Subcutaneous abdominal adipose tissue (tissue), 5 donors: ENCODE data around the gene SAXO1.
A peak's percentile ranks its signal among the peaks of the same experiment; 100 is the strongest.

Source experiments
- H3K27ac ChIP-seq: one replicate; pipeline ENCODE4 v1.7.0; 2013; ENCODE audit warnings: low read depth, mild to moderate bottlenecking, inconsistent platforms, low read length, moderate library complexity
- H3K27me3 ChIP-seq, 5 donors: one replicate each; pipeline ENCODE4 v1.7.0; 2013; ENCODE audit warnings: low read length in 5 of 5, inconsistent platforms in 1 of 5; ENCODE audit not compliant: control insufficient read depth in 5 of 5, insufficient read depth in 4 of 5
- H3K36me3 ChIP-seq, 5 donors: one replicate each; pipeline ENCODE4 v1.7.0; 2013; ENCODE audit warnings: low read length in 5 of 5; ENCODE audit not compliant: control insufficient read depth in 5 of 5, insufficient read depth in 5 of 5
- H3K4me1 ChIP-seq, 5 donors: one replicate each; pipeline ENCODE4 v1.7.0; 2013; ENCODE audit warnings: low read length in 5 of 5, mild to moderate bottlenecking in 3 of 5, moderate library complexity in 1 of 5; ENCODE audit not compliant: control insufficient read depth in 5 of 5, insufficient read depth in 5 of 5
- H3K4me3 ChIP-seq, 5 donors: one replicate each; pipeline ENCODE4 v1.7.0; 2013; ENCODE audit warnings: low read length in 5 of 5, low read depth in 1 of 5
- H3K9ac ChIP-seq, 5 donors: one replicate each; pipeline ENCODE4 v1.7.0; 2013; ENCODE audit warnings: low read length in 5 of 5, mild to moderate bottlenecking in 4 of 5, moderate library complexity in 3 of 5
- H3K9me3 ChIP-seq, 5 donors: one replicate each; pipeline ENCODE4 v1.7.0; 2013; ENCODE audit warnings: low read length in 5 of 5; ENCODE audit not compliant: control insufficient read depth in 5 of 5
- donor health status: healthy.
- donor health status: healthy.
- donor health status: healthy.
- donor health status: healthy.
- donor health status: healthy.

Gene SAXO1

DNA sequence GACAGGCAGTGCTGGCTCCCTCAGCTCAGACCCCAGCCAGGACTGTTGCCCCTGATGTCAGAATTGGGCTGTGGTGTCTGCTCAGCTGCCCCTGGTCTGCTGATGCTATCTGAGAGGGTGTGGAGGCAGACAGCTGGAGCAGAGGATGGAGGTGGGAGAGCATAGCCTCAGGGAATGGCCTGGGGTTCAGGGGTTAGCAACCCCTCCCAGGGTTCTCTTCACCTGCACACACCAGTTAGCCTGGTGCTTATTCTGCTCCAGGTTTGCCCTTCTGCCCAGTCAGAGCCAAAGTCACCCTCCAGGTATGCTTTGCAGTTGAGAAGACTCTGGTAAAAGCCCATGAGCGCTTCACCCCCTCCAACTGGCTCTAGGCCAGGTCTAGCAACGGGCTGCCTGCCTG, 109.8 kb downstream of the SAXO1 start:
- H3K27me3 ChIP-seq, result no peaks in the 10 kb centered on the region
- H3K4me1 ChIP-seq, result peaks cover 2 to 26% (median 17%) of the 10 kb centered on the region in 5 donors
- H3K9ac ChIP-seq, result no peak overlapping the region
- H3K27ac ChIP-seq, result no peak overlapping the region
- H3K4me3 ChIP-seq, result no peak overlapping the region
- H3K36me3 ChIP-seq, result no peaks in the 10 kb centered on the region
- H3K9me3 ChIP-seq, result no peaks in the 10 kb centered on the region

DNA sequence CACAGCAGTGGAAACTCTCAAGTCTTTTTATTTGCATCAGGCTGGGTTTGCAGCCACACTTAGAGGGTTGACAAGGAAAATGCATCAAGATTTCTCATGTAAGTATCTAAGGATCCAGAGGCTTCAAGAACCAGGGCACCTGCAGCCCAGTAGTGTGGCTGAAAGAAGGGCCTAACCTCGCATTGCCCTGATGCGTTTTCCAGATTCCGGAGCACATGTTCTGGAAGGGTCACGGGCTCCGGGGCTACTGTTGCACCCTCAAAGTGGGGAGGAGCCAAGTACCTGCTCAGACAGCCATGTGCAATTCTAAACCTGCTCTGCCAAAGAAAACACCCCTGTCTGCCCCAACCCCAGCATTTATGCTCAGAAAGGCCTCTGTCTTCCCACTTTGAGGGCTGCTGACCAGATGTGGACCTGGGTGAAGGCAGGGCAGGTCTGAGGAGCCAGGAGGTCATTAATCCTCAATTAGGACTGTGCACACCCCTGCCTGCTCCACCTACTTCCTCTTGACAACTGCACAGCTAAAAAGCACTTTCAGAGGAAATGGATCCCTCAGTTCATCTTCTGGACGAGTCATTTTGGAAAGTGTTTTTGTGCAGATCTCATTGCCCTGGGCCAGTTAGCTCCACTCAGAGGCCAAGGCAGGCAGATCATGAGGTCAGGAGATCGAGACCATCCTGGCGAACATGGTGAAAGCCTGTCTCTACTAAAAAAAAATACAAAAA, 110.7 kb downstream of the SAXO1 start:
- Histone ChIP-seq H3K27ac (no peak overlapping the region), H3K4me3 (no peak overlapping the region), H3K27me3 (no peaks in the 10 kb centered on the region), H3K9me3 (no peaks in the 10 kb centered on the region), H3K9ac (peak overlapping the region in 1 of 5 donors; percentile 17), H3K36me3 (no peaks in the 10 kb centered on the region), H3K4me1 (peaks cover 2 to 26% (median 17%) of the 10 kb centered on the region in 5 donors)

DNA sequence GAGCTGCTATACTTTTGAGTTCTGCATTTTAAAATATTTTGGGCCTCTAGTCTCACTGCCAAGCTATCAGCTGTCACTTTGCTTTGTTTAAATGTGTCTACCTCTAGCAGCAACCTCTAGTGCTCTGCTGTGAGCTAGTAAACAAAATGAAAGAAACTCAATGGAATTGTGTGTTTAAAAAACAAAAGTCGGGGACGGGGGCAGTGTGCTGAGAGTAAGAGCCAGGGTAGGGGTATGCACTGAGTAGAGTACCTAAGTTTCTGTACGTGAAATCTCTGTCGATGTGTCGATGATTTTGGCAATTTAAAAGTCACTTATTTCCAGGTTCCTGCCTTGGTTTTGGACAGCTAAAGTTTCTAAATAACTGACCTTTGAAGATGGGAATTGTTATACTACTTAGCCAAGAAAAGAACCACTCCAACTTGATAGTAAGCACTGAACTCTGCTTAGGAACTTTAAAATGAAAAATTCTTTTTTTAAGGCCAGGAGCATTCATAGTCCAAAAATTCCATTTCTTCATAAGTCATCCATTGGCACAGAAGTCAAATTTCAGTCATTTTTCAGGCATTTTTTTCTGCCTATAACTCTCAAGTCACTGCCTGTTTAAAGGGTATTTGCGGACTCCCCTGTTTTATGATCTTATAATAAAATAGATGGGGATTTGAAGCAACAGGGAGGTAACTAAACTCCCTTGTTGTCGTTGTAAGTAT, 111.5 kb downstream of the SAXO1 start:
- peaks cover 2 to 26% (median 17%) of the 10 kb centered on the region in 5 donors for H3K4me1 ChIP-seq
- no peaks in the 10 kb centered on the region for H3K36me3 ChIP-seq
- H3K27me3 ChIP-seq, result no peaks in the 10 kb centered on the region
- no peaks in the 10 kb centered on the region for H3K9me3 ChIP-seq
- H3K27ac ChIP-seq, result no peak overlapping the region
- H3K9ac ChIP-seq, result peak overlapping the region in 2 of 5 donors; percentile 30 to 41
- no peak overlapping the region for H3K4me3 ChIP-seq

- H3K36me3 ChIP-seq, result no peaks in the 10 kb centered on the region
- H3K4me1 ChIP-seq, result peaks cover 2 to 26% (median 17%) of the 10 kb centered on the region in 5 donors
- H3K9ac ChIP-seq, result no peak overlapping the region
- H3K9me3 ChIP-seq, result no peaks in the 10 kb centered on the region
- H3K4me3 ChIP-seq, result no peak overlapping the region
- H3K27ac ChIP-seq, result no peak overlapping the region
- H3K27me3 ChIP-seq, result no peaks in the 10 kb centered on the region
Observed at GRCh38 chr9:18920141-18921084, 112.6 kb downstream of the SAXO1 start.

GRCh38 chr9:18911714-18912342, 121.2 kb downstream of the SAXO1 start:
- Histone ChIP-seq H3K9ac (no peak overlapping the region), H3K4me1 (peaks cover 0 to 2% (median 0%) of the 10 kb centered on the region in 5 donors), H3K36me3 (peaks cover 0 to 2% (median 0%) of the 10 kb centered on the region in 5 donors), H3K4me3 (no peak overlapping the region), H3K27me3 (peaks cover 0 to 4% (median 0%) of the 10 kb centered on the region in 5 donors), H3K27ac (no peak overlapping the region), H3K9me3 (no peaks in the 10 kb centered on the region)

GRCh38 chr9:18910916-18911315, 122.1 kb downstream of the SAXO1 start:
- peaks cover 0 to 3% (median 0%) of the 10 kb centered on the region in 5 donors for H3K4me1 ChIP-seq
- H3K4me3 ChIP-seq, result no peak overlapping the region
- H3K9ac ChIP-seq, result no peak overlapping the region
- no peak overlapping the region for H3K27ac ChIP-seq
- no peaks in the 10 kb centered on the region for H3K9me3 ChIP-seq
- H3K27me3 ChIP-seq, result peaks cover 0 to 4% (median 0%) of the 10 kb centered on the region in 5 donors
- H3K36me3 ChIP-seq, result peaks cover 0 to 2% (median 0%) of the 10 kb centered on the region in 5 donors

GRCh38 chr9:18910435-18910834, 122.6 kb downstream of the SAXO1 start:
- no peak overlapping the region for H3K4me3 ChIP-seq
- no peaks in the 10 kb centered on the region for H3K9me3 ChIP-seq
- H3K9ac ChIP-seq, result no peak overlapping the region
- H3K36me3 ChIP-seq, result peaks cover 0 to 2% (median 0%) of the 10 kb centered on the region in 5 donors
- H3K27ac ChIP-seq, result no peak overlapping the region
- peaks cover 0 to 4% (median 0%) of the 10 kb centered on the region in 5 donors for H3K27me3 ChIP-seq
- H3K4me1 ChIP-seq, result peaks cover 0 to 3% (median 0%) of the 10 kb centered on the region in 5 donors

DNA sequence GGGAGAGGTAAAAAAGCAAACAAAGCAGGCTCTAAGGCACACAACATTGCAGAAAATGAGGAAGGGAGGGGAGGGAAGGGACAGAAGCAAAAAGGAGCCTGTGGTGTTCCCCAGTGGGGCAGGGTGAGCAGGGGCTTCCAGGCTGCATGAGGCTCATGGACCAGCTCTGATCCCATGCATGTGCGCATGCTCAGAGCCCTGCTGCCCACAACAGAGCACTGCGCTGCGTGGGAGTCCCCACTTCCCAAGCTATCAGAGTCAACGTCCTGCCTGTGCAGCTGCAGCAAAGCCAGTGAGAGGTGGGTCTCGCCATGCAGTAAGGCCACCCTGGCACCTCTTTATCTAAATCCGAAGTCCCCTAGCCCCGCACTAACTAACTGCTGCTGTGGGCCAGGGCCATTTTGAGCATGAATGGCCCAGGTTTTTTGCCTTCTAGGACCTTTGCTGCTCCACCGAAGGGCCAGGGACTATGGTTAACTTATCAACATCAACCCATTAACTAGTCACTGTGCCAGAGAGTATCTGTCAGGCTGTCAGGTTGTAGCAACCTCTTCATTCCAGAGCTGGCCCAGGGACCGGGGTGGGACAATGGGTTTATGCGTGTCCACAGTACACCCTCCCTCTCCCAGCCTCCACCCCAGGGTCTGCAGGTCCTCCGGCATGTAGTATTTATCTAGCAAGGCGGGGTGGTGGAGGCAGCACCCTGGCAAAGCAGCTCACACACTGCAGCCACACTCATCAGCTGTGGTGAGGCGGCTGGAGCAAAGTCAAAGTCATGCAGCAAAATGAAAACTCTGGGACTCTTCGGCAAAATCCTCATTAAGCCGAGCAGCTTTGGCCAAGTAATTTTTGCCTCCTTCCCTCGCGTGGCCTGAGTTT, 123.6 kb downstream of the SAXO1 start:
- Histone ChIP-seq H3K36me3 (peaks cover 0 to 2% (median 0%) of the 10 kb centered on the region in 5 donors), H3K9ac (no peak overlapping the region), H3K27ac (no peak overlapping the region), H3K9me3 (no peaks in the 10 kb centered on the region), H3K4me1 (peaks cover 0 to 3% (median 0%) of the 10 kb centered on the region in 5 donors), H3K27me3 (peaks cover 0 to 4% (median 0%) of the 10 kb centered on the region in 5 donors), H3K4me3 (no peak overlapping the region)
